Activated CD8-positive, alpha-beta memory T cell treated with anti-CD3 and anti-CD28 coated beads, Interleukin-2, amount 50 U/mL, for 4 hours (primary cell): ENCODE results near the gene FAM83B.
"Not testable (repeated sequence)": the region's sequence is repeated elsewhere in the genome, so short reads cannot be mapped to it uniquely, and the experiment has no call there.

Source experiments
- DNase-seq: peaks from one replicate; pipeline ENCODE4 v3.0.0-alpha.2; 2020

Gene FAM83B

GRCh38 chr6:54860739-54861138 is 14.2 kb downstream of the FAM83B start:
- no peak for DNase-seq

GRCh38 chr6:54861905-54862616 is 15.5 kb downstream of the FAM83B start:
- no peak for DNase-seq

GRCh38 chr6:54864272-54864671 is 17.7 kb downstream of the FAM83B start:
- no peak for DNase-seq

- DNase-seq, result no peak
These were observed 18.6 kb downstream of the FAM83B start for GRCh38 chr6:54865091-54865631.

GRCh38 chr6:54868556-54868955 is 22.0 kb downstream of the FAM83B start:
- DNase-seq, result no peak

- DNase-seq, result no peak
These were observed 27.0 kb downstream of the FAM83B start for GRCh38 chr6:54873599-54873998.

- no peak for DNase-seq
These were observed 27.9 kb downstream of the FAM83B start for GRCh38 chr6:54874349-54875048.

GRCh38 chr6:54875539-54875938 is 29.0 kb downstream of the FAM83B start:
- no peak for DNase-seq

- no peak for DNase-seq
These were observed 29.8 kb downstream of the FAM83B start for GRCh38 chr6:54876365-54876764.

GRCh38 chr6:54876871-54877270 is 30.3 kb downstream of the FAM83B start:
- DNase-seq, result no peak

- DNase-seq, result no peak
These were observed 31.2 kb downstream of the FAM83B start for GRCh38 chr6:54877713-54878317.

GRCh38 chr6:54878718-54879117 is 32.1 kb downstream of the FAM83B start:
- DNase-seq, result no peak

GRCh38 chr6:54879188-54879985 is 32.8 kb downstream of the FAM83B start:
- no peak for DNase-seq

GRCh38 chr6:54881067-54881730 is 34.6 kb downstream of the FAM83B start:
- no peak for DNase-seq

- DNase-seq, result not testable (repeated sequence)
These were observed 35.3 kb downstream of the FAM83B start for GRCh38 chr6:54881891-54882290.

- DNase-seq, result no peak
These were observed 40.5 kb downstream of the FAM83B start for GRCh38 chr6:54886932-54887584.

- DNase-seq, result no peak
These were observed 45.0 kb downstream of the FAM83B start for GRCh38 chr6:54891536-54891935.

GRCh38 chr6:54892831-54893230 is 46.3 kb downstream of the FAM83B start:
- DNase-seq, result no peak

GRCh38 chr6:54893818-54894217 is 47.2 kb downstream of the FAM83B start:
- DNase-seq, result no peak

- no peak for DNase-seq
These were observed 49.7 kb downstream of the FAM83B start for GRCh38 chr6:54896302-54896701.

- DNase-seq, result no peak
These were observed 51.1 kb downstream of the FAM83B start for GRCh38 chr6:54897462-54898189.
